C4-2B (cell line): ENCODE data around the gene KCNT1.

Experiments
- H3K27ac ChIP-seq: fragments of 450-650 bp; 2 replicates; pipeline ENCODE4 v1.5.1; 2017
- CTCF ChIP-seq: fragments of 450-650 bp; conservative IDR thresholded peaks from 2 replicates; pipeline ENCODE4 v1.5.1; 2017; ENCODE audit warnings: mild to moderate bottlenecking
- ZFX ChIP-seq: fragments of 450-650 bp; IDR thresholded peaks from 2 replicates; pipeline ENCODE4 v1.6.1; 2017

KCNT1 gene

DNA sequence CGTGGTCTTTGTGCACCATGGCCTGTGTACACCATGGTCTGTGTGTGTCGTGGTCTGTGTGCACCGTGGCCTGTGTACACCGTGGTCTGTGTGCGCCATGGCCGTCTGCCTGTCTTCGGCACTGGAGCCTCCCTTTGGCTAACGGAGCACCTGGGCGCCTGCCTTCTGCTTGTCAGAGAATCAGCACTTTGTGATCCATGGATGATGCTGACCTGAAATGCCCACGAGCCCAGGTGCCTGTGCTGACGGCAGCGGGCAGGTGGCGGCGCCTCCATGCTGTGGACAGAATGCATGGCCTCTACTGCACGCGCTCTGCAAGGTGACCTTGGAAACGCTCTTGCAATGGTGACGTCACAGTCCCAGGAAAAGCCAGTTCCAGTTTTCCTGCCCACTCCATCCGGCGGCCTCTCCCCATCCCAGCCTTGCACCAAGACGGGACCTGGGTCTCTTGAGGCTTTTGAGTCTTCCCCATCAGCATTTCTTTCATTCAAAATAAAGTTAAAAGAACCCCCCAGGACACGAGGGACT lies 24.3 kb upstream of the KCNT1 start:
- no peak for TF ChIP-seq ZFX
- TF ChIP-seq CTCF, result no peak
- no peak overlapping the region for H3K27ac ChIP-seq

DNA sequence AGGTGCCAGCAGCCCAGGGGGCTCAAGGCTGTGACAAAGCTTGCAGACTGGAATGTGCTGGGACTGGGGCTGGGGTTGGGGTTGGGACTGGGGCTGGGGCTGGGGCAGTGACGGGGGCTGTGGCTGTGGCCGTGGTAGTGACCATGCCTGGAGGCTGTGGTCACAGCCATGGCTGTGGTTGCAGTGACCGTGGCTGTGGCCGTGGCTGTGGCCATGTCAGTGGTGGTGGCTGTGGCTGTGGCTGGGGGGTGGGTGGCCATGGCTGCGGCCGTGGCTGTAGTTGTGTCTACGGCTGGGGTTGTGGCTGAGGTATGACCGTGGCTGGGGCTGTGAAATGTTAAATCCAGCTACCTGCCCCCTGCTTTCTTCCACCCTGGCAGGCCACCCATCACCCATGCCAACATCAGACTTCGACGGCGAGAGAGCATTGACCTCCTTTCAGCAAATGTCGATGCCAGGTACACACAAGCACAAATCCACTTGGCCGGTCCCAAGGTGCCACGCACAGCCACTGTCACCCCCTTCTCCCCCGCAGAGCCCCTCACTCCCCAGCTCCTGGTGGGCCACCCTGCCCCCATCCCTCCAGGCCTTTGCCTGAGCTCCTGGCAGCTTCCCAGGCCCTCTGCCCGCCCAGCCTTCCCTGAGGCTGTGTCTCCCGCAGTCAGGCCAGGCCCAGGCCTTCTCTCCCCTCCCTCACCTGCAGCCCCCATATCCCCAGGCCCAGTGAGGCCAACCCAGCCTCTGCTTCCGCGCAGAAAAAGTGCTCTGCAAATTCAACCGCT lies 23.6 kb upstream of the KCNT1 start:
- TF ChIP-seq CTCF, result no peak
- TF ChIP-seq ZFX, result no peak
- no peak overlapping the region for H3K27ac ChIP-seq

GRCh38 chr9:135680056-135680455 lies 21.9 kb upstream of the KCNT1 start:
- TF ChIP-seq CTCF (no peak), ZFX (no peak)
- H3K27ac ChIP-seq, result no peak overlapping the region

- no peak overlapping the region for H3K27ac ChIP-seq
- no peak for TF ChIP-seq ZFX
- no peak for TF ChIP-seq CTCF
Observed at GRCh38 chr9:135681161-135681560, 20.8 kb upstream of the KCNT1 start.

GRCh38 chr9:135683401-135684034 lies 18.5 kb upstream of the KCNT1 start:
- TF ChIP-seq CTCF (no peak), ZFX (no peak)
- no peak overlapping the region; the same call in 1 of the 2 replicates for H3K27ac ChIP-seq

- TF ChIP-seq CTCF (no peak), ZFX (no peak)
- H3K27ac ChIP-seq, result no peak overlapping the region
Observed at GRCh38 chr9:135684691-135685090, 17.3 kb upstream of the KCNT1 start.

- H3K27ac ChIP-seq, result no peak overlapping the region
- no peak for TF ChIP-seq CTCF
- no peak for TF ChIP-seq ZFX
Observed at GRCh38 chr9:135687216-135687615, 14.8 kb upstream of the KCNT1 start.
